Measurements from ENCODE around the gene GBX1. TPM values are rescaled to one million over a fixed set of nuclear protein-coding genes. Genes with fewer than 3 reads are reported as not detected.

The GBX1 gene
- total RNA-seq, 1 donor from 2014 or later, result not detected

- DNase-seq, result no peak
- H3K36me3 ChIP-seq, result no peaks in the 10 kb centered on the region
- H3K27ac ChIP-seq, result no peak overlapping the region
- no peak for ATAC-seq
- H3K27me3 ChIP-seq (ENCODE audit: low read depth), result peaks cover 27% of the 10 kb centered on the region
- H3K4me3 ChIP-seq, result no peak overlapping the region
- H3K4me1 ChIP-seq, result no peaks in the 10 kb centered on the region
- H3K9me3 ChIP-seq, result no peaks in the 10 kb centered on the region
- intact Hi-C loops (cut with DNase I), result no loop called here
- TF ChIP-seq CTCF (IDR thresholded peaks at IDR 0.05), result no peak
Observed at GRCh38 chr7:151179287-151179860, 11.9 kb upstream of the GBX1 start.

- Histone ChIP-seq H3K4me3 (no peak overlapping the region), H3K27me3 (ENCODE audit: low read depth) (peaks cover 32% of the 10 kb centered on the region), H3K27ac (no peak overlapping the region), H3K36me3 (no peaks in the 10 kb centered on the region), H3K9me3 (no peaks in the 10 kb centered on the region), H3K4me1 (no peaks in the 10 kb centered on the region)
- no peak for TF ChIP-seq CTCF (IDR thresholded peaks at IDR 0.05)
- ATAC-seq (no peak), DNase-seq (no peak)
- intact Hi-C loops (cut with DNase I), result no loop called here
Observed at GRCh38 chr7:151178831-151179230, 11.3 kb upstream of the GBX1 start.

- TF ChIP-seq CTCF (IDR thresholded peaks at IDR 0.05), result no peak
- Histone ChIP-seq H3K27ac (no peak overlapping the region), H3K36me3 (no peaks in the 10 kb centered on the region), H3K27me3 (ENCODE audit: low read depth) (peaks cover 38% of the 10 kb centered on the region), H3K4me1 (no peaks in the 10 kb centered on the region), H3K9me3 (no peaks in the 10 kb centered on the region), H3K4me3 (no peak overlapping the region)
- no peak for ATAC-seq
- no peak for DNase-seq
- intact Hi-C loops (cut with DNase I), result no loop called here
Observed at GRCh38 chr7:151178236-151178635, 10.7 kb upstream of the GBX1 start.

- intact Hi-C loops (cut with DNase I), result no loop called here
- no peak for DNase-seq
- Histone ChIP-seq H3K4me1 (no peaks in the 10 kb centered on the region), H3K27ac (no peak overlapping the region), H3K27me3 (ENCODE audit: low read depth) (peaks cover 41% of the 10 kb centered on the region), H3K36me3 (no peaks in the 10 kb centered on the region), H3K4me3 (no peak overlapping the region), H3K9me3 (no peaks in the 10 kb centered on the region)
- TF ChIP-seq CTCF (IDR thresholded peaks at IDR 0.05), result no peak
- no peak for ATAC-seq
Observed at GRCh38 chr7:151177310-151177709, 9.8 kb upstream of the GBX1 start.

GRCh38 chr7:151176401-151176800 lies 8.9 kb upstream of the GBX1 start:
- TF ChIP-seq CTCF (IDR thresholded peaks at IDR 0.05), result no peak
- DNase-seq, result no peak
- H3K9me3 ChIP-seq, result no peaks in the 10 kb centered on the region
- H3K36me3 ChIP-seq, result no peaks in the 10 kb centered on the region
- H3K4me1 ChIP-seq, result no peaks in the 10 kb centered on the region
- no peak overlapping the region for H3K27ac ChIP-seq
- H3K4me3 ChIP-seq, result no peak overlapping the region
- H3K27me3 ChIP-seq (ENCODE audit: low read depth), result peaks cover 43% of the 10 kb centered on the region
- no peak for ATAC-seq
- intact Hi-C loops (cut with DNase I), result no loop called here
